Measurements from ENCODE around the gene UBE4B. TPM values are rescaled to one million over a fixed set of nuclear protein-coding genes. Genes with fewer than 3 reads are reported as not detected.

The UBE4B gene
- total and polyA plus RNA-seq, 4 donors: 7.5 to 25.5 (median 16.6) TPM

- no peak for TF ChIP-seq HNF4A (conservative IDR thresholded peaks at IDR 0.05)
- no peak for TF ChIP-seq MAX (IDR thresholded peaks at IDR 0.05)
- TF ChIP-seq EGR1 (IDR thresholded peaks at IDR 0.05; ENCODE audit: low read depth in 2 of 2): no peak
- no peak for TF ChIP-seq TAF1 (conservative IDR thresholded peaks at IDR 0.05)
- TF ChIP-seq FOXA2 (IDR thresholded peaks at IDR 0.05): no peak
- no peak for TF ChIP-seq RXRA (IDR thresholded peaks at IDR 0.05)
- TF ChIP-seq NR2F2 (IDR thresholded peaks at IDR 0.05): no peak
- TF ChIP-seq SP1 (IDR thresholded peaks at IDR 0.05): no peak
- TF ChIP-seq RAD21 (IDR thresholded peaks at IDR 0.05): no peak
- TF ChIP-seq HNF4G (IDR thresholded peaks at IDR 0.05): no peak
- no peak for TF ChIP-seq GABPA (IDR thresholded peaks at IDR 0.05 in 1 of 2, conservative IDR thresholded peaks at IDR 0.05 in 1 of 2)
- Histone ChIP-seq H3K36me3 (ENCODE audit: control insufficient read depth in 4 of 4, insufficient read depth in 3 of 4, low read depth in 1 of 4, low read length in 3 of 4) (peaks cover 11 to 41% (median 26%) of the 10 kb centered on the region in 4 donors), H3K27me3 (ENCODE audit: control insufficient read depth in 4 of 4, insufficient read depth in 4 of 4, low read length in 3 of 4) (no peaks in the 10 kb centered on the region), H3K9ac (ENCODE audit: low read depth in 1 of 2, low read length in 2 of 2) (no peak overlapping the region), H3K4me1 (ENCODE audit: control insufficient read depth in 4 of 4, insufficient read depth in 4 of 4, low read length in 3 of 4) (no peaks in the 10 kb centered on the region), H3K4me3 (ENCODE audit: low read depth in 1 of 3, low read length in 3 of 3) (no peak overlapping the region), H3K9me3 (ENCODE audit: control insufficient read depth in 4 of 4, low read length in 3 of 4) (no peaks in the 10 kb centered on the region), H3K27ac (ENCODE audit: low read depth in 1 of 2, low read length in 2 of 2) (no peak overlapping the region)
- 91% methylated on average over 11 of the region's 11 CpGs for WGBS
- DNase-seq (ENCODE audit: low spot score): no peak
Measured at GRCh38 chr1:10108948-10109708, 76.4 kb downstream of the UBE4B start.

DNA sequence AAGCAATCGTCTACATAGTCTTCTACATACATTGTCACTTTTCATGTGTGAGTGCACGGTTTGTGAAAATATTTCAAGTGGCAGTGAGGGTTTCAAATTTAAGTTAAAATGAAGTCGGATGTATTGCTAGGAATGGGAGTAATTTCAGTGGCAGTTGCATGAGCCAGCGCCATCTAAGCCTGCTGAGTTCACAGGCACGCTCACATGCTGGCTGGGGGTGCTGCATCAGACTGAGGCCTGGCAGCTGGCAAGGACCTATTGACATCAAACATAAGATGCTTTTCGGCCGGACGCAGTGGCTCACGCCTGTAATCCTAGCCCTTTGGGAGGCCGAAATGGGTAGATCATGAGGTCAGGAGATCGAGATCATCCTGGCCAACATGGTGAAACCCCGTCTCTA, 80.7 kb downstream of the UBE4B start:
- no peaks in the 10 kb centered on the region for H3K9me3 ChIP-seq (ENCODE audit: control insufficient read depth in 4 of 4, low read length in 3 of 4)
- H3K4me1 ChIP-seq (ENCODE audit: control insufficient read depth in 4 of 4, insufficient read depth in 4 of 4, low read length in 3 of 4): no peaks in the 10 kb centered on the region
- H3K27me3 ChIP-seq (ENCODE audit: control insufficient read depth in 4 of 4, insufficient read depth in 4 of 4, low read length in 3 of 4): no peaks in the 10 kb centered on the region
- DNase-seq (ENCODE audit: low spot score): no peak
- no peak for TF ChIP-seq GABPA (IDR thresholded peaks at IDR 0.05 in 1 of 2, conservative IDR thresholded peaks at IDR 0.05 in 1 of 2)
- TF ChIP-seq FOXA2 (IDR thresholded peaks at IDR 0.05): no peak
- no peak for TF ChIP-seq MAX (IDR thresholded peaks at IDR 0.05)
- H3K9ac ChIP-seq (ENCODE audit: low read depth in 1 of 2, low read length in 2 of 2): no peak overlapping the region
- H3K36me3 ChIP-seq (ENCODE audit: control insufficient read depth in 4 of 4, insufficient read depth in 3 of 4, low read depth in 1 of 4, low read length in 3 of 4): peaks cover 8 to 29% (median 12%) of the 10 kb centered on the region in 4 donors
- H3K4me3 ChIP-seq (ENCODE audit: low read depth in 1 of 3, low read length in 3 of 3): no peak overlapping the region
- 97% methylated on average over 12 of the region's 12 CpGs for WGBS
- H3K27ac ChIP-seq (ENCODE audit: low read depth in 1 of 2, low read length in 2 of 2): no peak overlapping the region

- no peaks in the 10 kb centered on the region for H3K9me3 ChIP-seq (ENCODE audit: control insufficient read depth in 4 of 4, low read length in 3 of 4)
- no peaks in the 10 kb centered on the region for H3K4me1 ChIP-seq (ENCODE audit: control insufficient read depth in 4 of 4, insufficient read depth in 4 of 4, low read length in 3 of 4)
- WGBS: 97% methylated on average over 6 of the region's 6 CpGs
- TF ChIP-seq REST (IDR thresholded peaks at IDR 0.05) (no peak), RXRA (IDR thresholded peaks at IDR 0.05) (no peak), FOXA2 (IDR thresholded peaks at IDR 0.05) (no peak), MAX (IDR thresholded peaks at IDR 0.05) (no peak), SP1 (IDR thresholded peaks at IDR 0.05) (no peak), HNF4A (conservative IDR thresholded peaks at IDR 0.05) (no peak), FOXA1 (IDR thresholded peaks at IDR 0.05) (no peak), YY1 (IDR thresholded peaks at IDR 0.05) (no peak), JUND (IDR thresholded peaks at IDR 0.05) (no peak), GABPA (IDR thresholded peaks at IDR 0.05 in 1 of 2, conservative IDR thresholded peaks at IDR 0.05 in 1 of 2) (no peak), CTCF (IDR thresholded peaks at IDR 0.05; ENCODE audit: low read depth, low read length, missing input control) (no peak), HNF4G (IDR thresholded peaks at IDR 0.05) (no peak), TAF1 (conservative IDR thresholded peaks at IDR 0.05) (no peak), RAD21 (IDR thresholded peaks at IDR 0.05) (no peak), NR2F2 (IDR thresholded peaks at IDR 0.05) (no peak), EGR1 (IDR thresholded peaks at IDR 0.05; ENCODE audit: low read depth in 2 of 2) (no peak)
- TF ChIP-seq, protein P1, sequence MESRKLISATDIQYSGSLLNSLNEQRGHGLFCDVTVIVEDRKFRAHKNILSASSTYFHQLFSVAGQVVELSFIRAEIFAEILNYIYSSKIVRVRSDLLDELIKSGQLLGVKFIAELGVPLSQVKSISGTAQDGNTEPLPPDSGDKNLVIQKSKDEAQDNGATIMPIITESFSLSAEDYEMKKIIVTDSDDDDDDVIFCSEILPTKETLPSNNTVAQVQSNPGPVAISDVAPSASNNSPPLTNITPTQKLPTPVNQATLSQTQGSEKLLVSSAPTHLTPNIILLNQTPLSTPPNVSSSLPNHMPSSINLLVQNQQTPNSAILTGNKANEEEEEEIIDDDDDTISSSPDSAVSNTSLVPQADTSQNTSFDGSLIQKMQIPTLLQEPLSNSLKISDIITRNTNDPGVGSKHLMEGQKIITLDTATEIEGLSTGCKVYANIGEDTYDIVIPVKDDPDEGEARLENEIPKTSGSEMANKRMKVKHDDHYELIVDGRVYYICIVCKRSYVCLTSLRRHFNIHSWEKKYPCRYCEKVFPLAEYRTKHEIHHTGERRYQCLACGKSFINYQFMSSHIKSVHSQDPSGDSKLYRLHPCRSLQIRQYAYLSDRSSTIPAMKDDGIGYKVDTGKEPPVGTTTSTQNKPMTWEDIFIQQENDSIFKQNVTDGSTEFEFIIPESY (IDR thresholded peaks at IDR 0.05): no peak
- TF ChIP-seq, protein P2, sequence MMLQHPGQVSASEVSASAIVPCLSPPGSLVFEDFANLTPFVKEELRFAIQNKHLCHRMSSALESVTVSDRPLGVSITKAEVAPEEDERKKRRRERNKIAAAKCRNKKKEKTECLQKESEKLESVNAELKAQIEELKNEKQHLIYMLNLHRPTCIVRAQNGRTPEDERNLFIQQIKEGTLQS (IDR thresholded peaks at IDR 0.05): no peak
- H3K27me3 ChIP-seq (ENCODE audit: control insufficient read depth in 4 of 4, insufficient read depth in 4 of 4, low read length in 3 of 4): no peaks in the 10 kb centered on the region
- H3K4me3 ChIP-seq (ENCODE audit: low read depth in 1 of 3, low read length in 3 of 3): no peak overlapping the region
- no peak overlapping the region for H3K9ac ChIP-seq (ENCODE audit: low read depth in 1 of 2, low read length in 2 of 2)
- H3K36me3 ChIP-seq (ENCODE audit: control insufficient read depth in 4 of 4, insufficient read depth in 3 of 4, low read depth in 1 of 4, low read length in 3 of 4): peaks cover 11 to 31% (median 18%) of the 10 kb centered on the region in 4 donors
- DNase-seq (ENCODE audit: low spot score): no peak
- no peak overlapping the region for H3K27ac ChIP-seq (ENCODE audit: low read depth in 1 of 2, low read length in 2 of 2)
Measured at GRCh38 chr1:10114746-10115145, 82.0 kb downstream of the UBE4B start.
